AG04450 (cell line): Measurements from ENCODE around the gene ATP2B1. TPM values are rescaled to one million over a fixed set of nuclear protein-coding genes. Genes with fewer than 3 reads are reported as not detected.

Source experiments
- CTCF ChIA-PET: fragments of 300-600, 350-600 bp; formaldehyde crosslinking; extraction: SDS; loops from one replicate; lab custom pipeline; 2022; ENCODE audit warnings: antibody characterized with exemption, inconsistent platforms; lab: Charles Lee
- POLR2A ChIA-PET: fragments of 350-600 bp; formaldehyde crosslinking; extraction: SDS; loops from one replicate; lab custom pipeline; 2021; ENCODE audit warnings: antibody characterized with exemption, inconsistent platforms; lab: Yijun Ruan, JAX
- DNase-seq: peaks from one replicate; pipeline ENCODE4 v3.0.0-alpha.2; 2011; ENCODE audit warnings: low read depth, low spot score
- H3K27ac ChIP-seq: one replicate; pipeline ENCODE4 v1.5.1; 2012; ENCODE audit warnings: low read depth, low read length, control low read depth
- H3K27me3 ChIP-seq: one replicate; pipeline ENCODE4 v1.6.0; 2012; ENCODE audit warnings: low read length; ENCODE audit not compliant: control insufficient read depth, insufficient read depth
- H3K4me3 ChIP-seq: 2 replicates; pipeline ENCODE4 v1.5.1; 2011; ENCODE audit warnings: mild to moderate bottlenecking, low read depth, low read length, control low read depth
- H3K9me3 ChIP-seq: 2 replicates; pipeline ENCODE4 v1.5.1; 2012; ENCODE audit warnings: low read length; ENCODE audit not compliant: control insufficient read depth, insufficient read depth
- polyA plus RNA-seq: library from polyadenylated mRNA; depleted of rRNA; stranded (reverse); fragments of >200 nt; gene quantifications from 2 replicates; pipeline ENCODE4 v1.2.3, GENCODE V29; 2011
- TF ChIP-seq, protein P1 (sequence below): IDR thresholded peaks from 2 replicates; pipeline ENCODE4 v1.5.1; 2011; ENCODE audit warnings: low read depth, low read length, control low read depth, inconsistent platforms

The ATP2B1 gene
- polyA plus RNA-seq, 1 experiment, result 42.7 TPM

DNA sequence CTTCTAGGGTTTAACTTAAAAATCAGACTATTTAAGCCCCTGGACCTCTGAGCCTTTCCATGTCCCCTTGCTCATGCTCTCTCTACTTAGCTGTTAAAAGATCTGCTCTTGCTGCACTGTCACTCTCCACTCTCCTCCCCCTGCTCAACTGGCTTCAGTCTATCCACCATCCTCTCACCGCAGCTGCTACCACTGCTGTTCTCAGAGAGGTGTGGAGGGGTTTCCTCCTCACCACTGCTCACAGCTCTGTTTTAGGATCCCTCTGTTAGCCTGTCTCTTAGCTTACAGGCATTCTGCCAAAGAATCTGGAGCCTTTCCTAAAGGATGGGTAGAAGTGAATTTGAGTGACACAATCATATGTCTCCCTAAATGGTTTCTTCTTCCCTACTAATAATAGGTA lies 43.7 kb upstream of the ATP2B1 start:
- POLR2A ChIA-PET, result no interaction called here
- Histone ChIP-seq H3K27ac (no peak overlapping the region), H3K4me3 (no peak overlapping the region), H3K9me3 (peaks cover 3% of the 10 kb centered on the region; the same call in 1 of the 2 replicates), H3K27me3 (no peaks in the 10 kb centered on the region)
- CTCF ChIA-PET, result no interaction called here
- TF ChIP-seq, protein P1, sequence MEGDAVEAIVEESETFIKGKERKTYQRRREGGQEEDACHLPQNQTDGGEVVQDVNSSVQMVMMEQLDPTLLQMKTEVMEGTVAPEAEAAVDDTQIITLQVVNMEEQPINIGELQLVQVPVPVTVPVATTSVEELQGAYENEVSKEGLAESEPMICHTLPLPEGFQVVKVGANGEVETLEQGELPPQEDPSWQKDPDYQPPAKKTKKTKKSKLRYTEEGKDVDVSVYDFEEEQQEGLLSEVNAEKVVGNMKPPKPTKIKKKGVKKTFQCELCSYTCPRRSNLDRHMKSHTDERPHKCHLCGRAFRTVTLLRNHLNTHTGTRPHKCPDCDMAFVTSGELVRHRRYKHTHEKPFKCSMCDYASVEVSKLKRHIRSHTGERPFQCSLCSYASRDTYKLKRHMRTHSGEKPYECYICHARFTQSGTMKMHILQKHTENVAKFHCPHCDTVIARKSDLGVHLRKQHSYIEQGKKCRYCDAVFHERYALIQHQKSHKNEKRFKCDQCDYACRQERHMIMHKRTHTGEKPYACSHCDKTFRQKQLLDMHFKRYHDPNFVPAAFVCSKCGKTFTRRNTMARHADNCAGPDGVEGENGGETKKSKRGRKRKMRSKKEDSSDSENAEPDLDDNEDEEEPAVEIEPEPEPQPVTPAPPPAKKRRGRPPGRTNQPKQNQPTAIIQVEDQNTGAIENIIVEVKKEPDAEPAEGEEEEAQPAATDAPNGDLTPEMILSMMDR, result no peak
- DNase-seq, result no peak

- TF ChIP-seq, protein P1, result no peak
- Histone ChIP-seq H3K27ac (no peak overlapping the region), H3K27me3 (no peaks in the 10 kb centered on the region), H3K9me3 (peaks cover 3% of the 10 kb centered on the region; the same call in 1 of the 2 replicates), H3K4me3 (no peak overlapping the region)
- CTCF ChIA-PET, result no interaction called here
- no peak for DNase-seq
- POLR2A ChIA-PET, result no interaction called here
Observed at GRCh38 chr12:89750389-89751351, 42.0 kb upstream of the ATP2B1 start.

- Histone ChIP-seq H3K4me3 (no peak overlapping the region), H3K27ac (no peak overlapping the region), H3K27me3 (no peaks in the 10 kb centered on the region), H3K9me3 (peaks cover 3% of the 10 kb centered on the region; the same call in 1 of the 2 replicates)
- DNase-seq, result no peak
- CTCF ChIA-PET, result no interaction called here
- TF ChIP-seq, protein P1, result no peak
- POLR2A ChIA-PET, result no interaction called here
Observed at GRCh38 chr12:89748791-89749190, 40.2 kb upstream of the ATP2B1 start.

DNA sequence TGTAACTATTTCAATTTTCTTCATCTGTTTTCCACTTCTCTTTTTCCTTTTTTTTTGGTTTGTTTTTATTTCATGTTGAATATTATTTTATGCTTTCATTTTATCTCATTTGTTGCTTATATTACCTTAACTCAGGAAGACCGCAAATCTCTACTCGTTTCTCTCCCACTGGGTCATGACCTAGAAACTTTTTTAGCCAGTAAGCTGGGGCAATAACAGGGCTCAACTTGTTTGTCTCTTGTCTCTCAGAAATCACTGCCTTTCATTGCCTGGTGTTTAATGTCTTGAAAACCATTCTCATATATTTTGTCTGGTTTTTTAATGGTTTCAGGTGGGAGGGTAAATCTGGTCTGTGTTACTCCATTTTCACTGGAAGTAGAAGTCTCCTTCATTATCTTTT lies 36.6 kb upstream of the ATP2B1 start:
- no peak for DNase-seq
- ChIA-PET POLR2A (no interaction called here), CTCF (no interaction called here)
- H3K27me3 ChIP-seq, result no peaks in the 10 kb centered on the region
- TF ChIP-seq, protein P1, result no peak
- H3K4me3 ChIP-seq, result no peak overlapping the region
- no peak overlapping the region for H3K27ac ChIP-seq
- H3K9me3 ChIP-seq, result peaks cover 3% of the 10 kb centered on the region; the same call in 1 of the 2 replicates
